ENCODE results near the gene BTRC.
"Not testable (repeated sequence)": the region's sequence is repeated elsewhere in the genome, so short reads cannot be mapped to it uniquely, and the experiment has no call there.

The BTRC gene

DNA sequence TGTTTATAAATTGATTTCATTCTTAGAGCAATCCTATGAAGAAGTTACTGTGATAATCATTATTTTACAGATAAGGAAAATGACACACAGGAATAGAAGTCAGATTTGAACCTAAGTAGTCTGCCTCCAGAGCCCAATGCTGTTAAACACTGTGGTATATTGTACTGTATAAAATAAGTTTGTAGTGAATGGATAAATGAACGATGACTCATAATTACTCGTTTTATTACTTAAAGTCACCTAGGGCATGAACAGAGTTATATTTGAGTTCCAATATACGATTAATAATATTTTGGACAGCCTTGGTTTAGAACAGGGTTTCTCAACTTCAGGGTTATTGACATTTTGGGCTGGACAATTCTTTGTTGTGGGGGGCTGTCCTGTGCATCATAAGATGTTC, 7.8 kb upstream of the BTRC start:
- no peak for DNase-seq

DNA sequence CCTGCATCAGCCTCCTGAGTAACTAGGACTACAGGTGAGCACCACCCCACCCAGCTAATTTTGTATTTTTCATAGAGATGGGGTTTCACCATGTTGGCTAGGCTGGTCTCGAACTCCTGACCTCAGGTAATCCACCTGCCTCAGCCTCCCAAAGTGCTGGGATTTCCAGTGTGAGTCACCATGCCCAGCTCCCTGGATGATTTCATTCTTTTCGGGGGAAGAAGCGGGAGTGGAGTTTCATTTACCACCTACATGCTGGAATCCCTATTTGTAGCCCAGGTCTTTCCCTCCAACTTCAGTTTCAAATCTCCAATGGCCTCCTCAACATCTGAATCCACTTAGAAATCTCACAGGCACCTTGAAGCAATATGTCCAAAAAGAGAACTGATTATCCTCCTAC, 2.9 kb upstream of the BTRC start:
- no peak for DNase-seq

- no peak for DNase-seq
These were observed 2.5 kb upstream of the BTRC start for GRCh38 chr10:101351477-101351876.

DNA sequence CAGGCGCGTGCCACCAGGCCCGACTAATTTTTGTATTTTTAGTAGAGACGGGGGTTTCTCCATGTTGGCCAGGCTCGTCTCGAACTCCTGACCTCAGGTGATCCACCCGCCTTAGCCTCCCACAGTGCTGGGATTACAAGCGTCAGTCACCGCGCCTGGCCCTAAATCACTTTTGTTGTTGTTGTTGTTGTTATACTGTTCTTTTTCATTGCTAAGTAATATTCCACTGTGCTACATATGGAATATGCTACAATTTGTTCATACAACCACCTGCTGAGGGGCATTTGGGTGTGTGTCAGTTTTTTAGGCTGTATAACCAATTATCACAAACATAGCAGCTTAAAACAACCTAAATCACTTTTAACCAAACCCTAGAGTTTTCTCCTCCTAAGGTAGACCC, 1.1 kb upstream of the BTRC start:
- not testable (repeated sequence) for DNase-seq

DNA sequence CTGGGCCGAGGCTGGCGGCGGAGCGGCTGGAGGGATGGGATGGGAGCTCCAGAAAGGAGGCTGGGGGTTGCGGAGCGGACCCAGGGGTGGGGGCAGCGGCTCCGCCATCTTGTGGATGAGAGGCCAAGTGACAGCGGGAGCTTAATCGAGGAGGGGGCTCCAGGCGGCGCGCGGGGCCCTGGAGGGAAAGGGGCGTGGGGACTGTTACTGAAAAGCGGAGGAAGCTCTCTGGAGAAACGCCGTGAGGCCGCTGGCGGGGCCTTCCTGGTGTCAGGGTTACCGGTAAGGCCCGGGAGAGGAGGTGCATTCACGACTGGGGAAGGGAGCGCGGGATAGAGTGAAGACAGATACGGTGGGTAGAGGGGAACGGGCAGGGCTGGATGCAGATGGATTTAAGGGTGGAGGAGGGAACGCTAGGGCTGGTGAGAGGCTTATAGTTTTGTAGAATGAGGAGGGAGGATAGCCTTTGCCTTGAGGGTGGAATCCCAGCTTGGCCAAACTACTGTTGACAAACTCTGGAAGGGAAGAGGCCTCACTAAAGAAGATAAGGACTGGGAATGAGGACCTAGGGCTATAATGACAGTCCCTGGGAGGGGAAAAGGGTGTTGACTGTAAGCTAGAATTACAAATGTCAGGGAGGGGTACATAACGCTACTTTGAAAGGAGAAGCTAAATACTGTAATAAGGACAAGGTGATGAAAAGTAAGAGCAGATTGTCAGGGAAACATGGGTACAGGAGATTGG, 535 bp downstream of the BTRC start:
- DNase-seq: no peak

GRCh38 chr10:101355072-101355706, 1.2 kb downstream of the BTRC start:
- DNase-seq: no peak

DNA sequence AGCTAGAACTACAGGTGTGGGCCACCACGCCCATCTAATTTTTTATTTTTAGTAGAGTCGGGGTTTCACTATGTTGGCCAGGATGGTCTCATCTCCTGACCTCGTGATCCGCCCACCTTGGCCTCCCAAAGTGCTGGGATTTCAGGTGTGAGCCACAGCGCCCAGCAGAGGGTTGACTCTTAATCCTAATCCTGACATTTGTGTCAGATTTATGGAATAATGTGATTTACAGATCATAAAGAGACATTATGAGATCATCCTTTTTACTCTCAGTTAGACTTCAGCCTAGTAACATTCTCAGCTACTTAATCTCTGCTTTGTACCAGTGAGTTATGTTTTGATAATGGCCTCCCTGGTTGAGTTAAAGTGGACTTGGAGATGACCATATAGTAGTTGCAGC, 2.2 kb downstream of the BTRC start:
- no peak for DNase-seq

DNA sequence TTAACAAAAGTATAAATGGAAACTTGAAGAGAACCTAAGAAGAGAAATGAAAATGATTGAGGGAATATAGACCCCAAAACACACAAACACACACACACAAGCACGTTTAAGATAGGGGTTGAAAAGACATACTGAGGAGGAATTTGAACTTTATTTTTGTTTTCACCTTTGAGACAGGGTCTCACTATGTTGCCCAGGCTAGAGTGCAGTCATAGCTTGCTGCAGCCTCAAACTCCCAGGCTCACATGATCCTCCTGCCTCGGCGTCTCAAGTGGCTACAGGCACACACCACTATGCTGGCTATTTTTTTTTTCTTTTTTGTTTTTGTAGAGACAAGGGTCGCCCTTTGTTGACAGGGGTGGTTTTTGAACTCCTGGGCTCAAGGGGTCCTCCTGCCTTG, 4.0 kb downstream of the BTRC start:
- no peak for DNase-seq

GRCh38 chr10:101358706-101359300, 4.8 kb downstream of the BTRC start:
- peak; percentile 19 for DNase-seq

DNA sequence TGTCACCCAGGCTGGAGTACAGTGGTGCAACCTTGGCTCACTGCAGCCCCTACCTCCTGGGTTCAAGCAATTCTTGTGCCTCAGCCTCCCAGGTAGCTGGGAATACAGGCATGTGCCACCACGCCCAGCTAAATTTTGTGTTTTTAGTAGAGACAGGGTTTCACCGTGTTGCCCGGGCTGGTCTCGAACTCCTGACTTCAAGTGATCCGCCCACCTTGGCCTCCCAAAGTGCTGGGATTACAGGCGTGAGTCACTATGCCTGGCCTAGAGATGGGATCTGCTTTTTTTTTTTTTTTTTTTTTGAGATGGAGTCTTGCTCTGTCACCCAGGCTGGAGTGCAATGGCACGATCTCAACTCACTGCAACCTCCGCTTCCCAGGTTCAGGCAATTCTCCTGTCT, 6.1 kb downstream of the BTRC start:
- not testable (repeated sequence) for DNase-seq

DNA sequence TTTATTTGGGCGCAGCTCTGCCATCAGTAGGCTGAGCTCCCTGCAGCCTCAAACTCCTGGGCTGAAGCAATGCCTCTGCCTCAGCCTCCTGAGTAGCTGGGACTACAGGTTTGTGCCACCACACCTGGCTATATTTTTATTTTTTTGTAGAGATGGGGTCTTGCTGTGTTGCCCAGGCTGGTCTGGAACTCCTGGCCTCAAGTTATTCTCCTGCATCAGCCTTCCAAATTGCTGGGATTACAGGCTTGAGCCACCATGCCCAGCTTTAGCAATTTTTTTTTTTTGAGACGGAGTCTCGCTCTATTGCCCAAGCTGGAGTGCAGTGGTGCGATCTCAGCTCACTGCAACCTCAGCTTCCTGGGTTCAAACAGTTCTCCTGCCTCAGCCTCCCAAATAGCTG, 6.9 kb downstream of the BTRC start:
- DNase-seq: not testable (repeated sequence)

DNA sequence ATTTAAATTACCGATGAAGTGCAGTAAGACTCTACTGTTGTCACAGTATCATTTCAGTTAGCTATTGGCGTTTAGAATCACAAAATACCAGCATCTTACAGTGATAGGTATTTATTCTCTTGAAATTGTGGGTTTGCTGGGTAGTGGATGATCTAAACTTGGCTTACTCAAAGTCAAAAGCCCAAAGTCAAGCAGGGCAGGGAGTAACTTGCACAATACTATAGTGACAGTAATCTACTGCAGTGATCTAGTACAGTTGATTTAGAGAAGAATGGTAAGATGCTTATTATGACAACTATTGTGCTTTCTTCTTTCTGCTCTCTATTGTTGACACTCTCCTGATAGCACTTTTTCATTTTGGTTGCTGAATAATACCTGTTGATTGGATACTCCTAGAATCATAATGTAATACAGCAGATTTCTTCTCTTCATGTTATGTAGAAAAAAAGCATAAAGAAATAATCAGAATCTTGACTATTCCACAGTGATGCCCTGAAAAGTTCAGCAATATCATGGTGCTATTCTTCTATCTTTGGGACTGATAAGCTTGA, 10.0 kb downstream of the BTRC start:
- no peak for DNase-seq

- DNase-seq: no peak
These were observed 10.8 kb downstream of the BTRC start for GRCh38 chr10:101364721-101365120.

GRCh38 chr10:101367569-101368453, 13.8 kb downstream of the BTRC start:
- peak; percentile 72 for DNase-seq

GRCh38 chr10:101373063-101373462, 19.1 kb downstream of the BTRC start:
- DNase-seq: no peak

GRCh38 chr10:101373993-101374392, 20.0 kb downstream of the BTRC start:
- not testable (repeated sequence) for DNase-seq

DNA sequence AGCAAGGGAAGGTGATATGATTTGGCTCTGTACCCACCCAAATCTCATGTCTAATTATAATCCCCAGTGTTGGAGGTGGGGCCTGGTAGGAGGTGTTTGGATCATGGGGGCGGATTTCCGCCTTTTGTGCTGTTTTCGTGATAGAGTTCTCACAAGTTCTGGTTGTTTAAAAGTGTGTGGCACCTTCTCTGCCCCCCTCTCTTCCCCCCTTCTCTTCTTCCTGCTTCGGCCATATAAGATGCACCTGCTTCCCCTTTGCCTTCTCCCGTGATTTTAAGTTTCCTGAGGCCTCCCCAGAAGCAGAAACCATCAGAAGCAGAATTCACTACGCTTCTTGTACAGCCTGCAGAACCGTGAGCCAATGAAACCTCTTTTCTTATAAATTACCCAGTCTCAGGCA, 21.1 kb downstream of the BTRC start:
- DNase-seq: no peak

DNA sequence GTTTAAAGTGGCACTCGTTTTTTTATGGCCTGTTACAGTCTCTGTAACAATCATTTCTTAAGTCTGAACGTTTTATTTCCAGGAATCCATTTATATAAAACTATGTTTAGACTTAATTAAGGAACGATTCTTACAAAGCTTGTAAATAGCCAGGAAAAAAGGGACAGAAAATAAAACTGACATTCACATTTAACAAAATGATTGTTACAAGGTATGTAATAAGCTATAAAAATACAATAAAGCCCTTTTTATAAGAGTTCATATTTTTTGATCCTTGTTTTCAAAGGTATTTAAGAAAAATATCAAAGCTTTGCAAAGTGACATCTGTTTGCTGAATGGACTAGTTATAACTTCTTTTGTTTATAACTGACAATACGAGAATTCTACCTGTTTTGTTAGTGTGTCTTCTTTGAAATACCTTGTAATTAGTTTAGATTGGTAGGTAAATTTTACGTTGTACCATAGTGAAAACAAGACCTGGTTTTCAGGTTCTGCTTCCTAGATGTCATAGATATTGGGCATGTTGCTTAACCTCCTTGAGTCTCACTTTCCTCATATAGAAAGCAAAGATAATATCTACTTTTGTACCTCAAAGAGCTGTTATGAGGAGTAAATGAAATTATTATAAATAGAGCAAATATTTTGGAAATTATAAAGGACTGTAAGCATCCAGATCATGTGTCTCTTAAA, 25.8 kb downstream of the BTRC start:
- DNase-seq: no peak

DNA sequence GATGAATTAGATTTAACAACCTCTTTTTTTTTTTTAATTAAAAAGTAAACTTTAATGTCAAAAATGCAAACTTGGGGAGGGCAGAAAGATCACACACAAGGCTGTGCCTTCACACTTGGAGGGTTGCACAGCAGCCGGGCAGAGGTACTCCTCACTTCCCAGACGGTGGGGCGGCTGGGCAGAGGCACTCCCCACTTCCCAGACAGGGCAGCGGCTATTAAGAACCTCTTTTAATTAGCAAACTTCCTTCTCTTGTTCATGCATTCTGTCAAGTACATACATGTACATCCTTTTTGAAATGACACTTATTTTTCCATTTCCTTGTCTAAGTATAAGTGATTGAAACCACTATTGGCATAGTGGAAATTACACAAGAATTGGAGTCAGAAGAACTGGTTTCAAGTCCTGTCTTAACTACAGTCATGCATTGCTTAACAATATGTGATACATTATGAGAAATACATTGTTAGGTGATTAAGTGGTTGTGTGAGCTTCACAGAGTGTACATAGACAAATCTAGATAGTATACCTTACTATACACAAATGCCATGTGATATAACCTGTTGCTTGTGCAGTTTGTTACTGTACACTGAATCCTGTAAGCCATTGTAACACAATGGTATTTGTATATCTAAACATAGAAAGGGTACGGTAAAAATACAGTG, 26.5 kb downstream of the BTRC start:
- no peak for DNase-seq

DNA sequence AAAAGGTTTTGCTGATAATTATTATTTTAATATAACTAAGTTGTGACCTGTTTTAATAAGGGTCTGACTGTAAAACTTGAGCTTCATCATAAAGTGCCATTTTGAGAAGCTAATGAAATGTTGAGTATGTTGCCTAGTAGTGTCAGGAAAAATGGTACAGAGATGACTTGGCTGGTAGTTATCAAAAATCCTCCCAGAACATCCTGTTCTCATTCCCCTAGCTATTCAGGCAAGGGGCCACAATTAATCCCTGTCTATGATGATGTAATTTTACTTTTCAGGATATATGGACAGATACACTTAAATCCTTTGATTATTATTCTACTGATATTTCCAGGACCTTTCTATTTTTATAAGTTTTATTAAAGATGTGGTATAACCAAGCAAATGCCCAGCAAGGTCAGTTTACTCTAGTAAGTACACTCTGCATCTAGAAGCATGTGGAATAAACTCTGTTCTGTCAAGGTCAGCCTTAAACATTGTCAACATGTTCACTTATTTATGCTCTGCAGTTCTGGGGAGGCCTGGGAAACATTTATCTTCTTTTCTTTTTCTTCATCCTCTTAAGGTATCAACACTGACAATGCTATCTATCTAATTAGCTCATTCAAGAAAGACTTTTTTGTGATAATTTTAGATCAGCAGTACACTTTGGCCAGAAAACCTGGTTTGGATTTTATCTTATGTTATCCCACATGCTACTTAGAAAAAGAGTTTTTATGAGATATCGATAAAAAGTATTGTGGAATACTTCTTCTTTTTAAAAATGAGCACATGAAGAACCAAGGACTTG, 32.1 kb downstream of the BTRC start:
- DNase-seq: no peak

All from fibroblast of skin of abdomen (primary cell).